ENCODE results near the gene EFCAB9. TPM values are rescaled to one million over a fixed set of nuclear protein-coding genes. Genes with fewer than 3 reads are reported as not detected.
"Not testable (repeated sequence)": the region's sequence is repeated elsewhere in the genome, so short reads cannot be mapped to it uniquely, and the experiment has no call there.

EFCAB9 gene
- polyA plus RNA-seq (ENCODE audit: insufficient read length): not detected

- no peak for DNase-seq (ENCODE audit: low read depth)
Measured at GRCh38 chr5:172193872-172194271, at the start of gene EFCAB9. EFCAB9 (plus strand) TSS chr5:172194172; CDS start chr5:172194173, 1 bp downstream.

- no peak for DNase-seq (ENCODE audit: low read depth)
Measured at GRCh38 chr5:172144291-172144815, 49.6 kb upstream of the EFCAB9 start.

GRCh38 chr5:172144931-172145869 lies 48.8 kb upstream of the EFCAB9 start:
- DNase-seq (ENCODE audit: low read depth): no peak

- DNase-seq (ENCODE audit: low read depth): no peak
Measured at GRCh38 chr5:172145870-172146747, 47.9 kb upstream of the EFCAB9 start.

- no peak for DNase-seq (ENCODE audit: low read depth)
Measured at GRCh38 chr5:172146748-172147092, 47.3 kb upstream of the EFCAB9 start.

GRCh38 chr5:172147857-172148256 lies 46.1 kb upstream of the EFCAB9 start:
- DNase-seq (ENCODE audit: low read depth): no peak

GRCh38 chr5:172148381-172148780 lies 45.6 kb upstream of the EFCAB9 start:
- no peak for DNase-seq (ENCODE audit: low read depth)

- DNase-seq (ENCODE audit: low read depth): no peak
Measured at GRCh38 chr5:172149073-172149472, 44.9 kb upstream of the EFCAB9 start.

DNA sequence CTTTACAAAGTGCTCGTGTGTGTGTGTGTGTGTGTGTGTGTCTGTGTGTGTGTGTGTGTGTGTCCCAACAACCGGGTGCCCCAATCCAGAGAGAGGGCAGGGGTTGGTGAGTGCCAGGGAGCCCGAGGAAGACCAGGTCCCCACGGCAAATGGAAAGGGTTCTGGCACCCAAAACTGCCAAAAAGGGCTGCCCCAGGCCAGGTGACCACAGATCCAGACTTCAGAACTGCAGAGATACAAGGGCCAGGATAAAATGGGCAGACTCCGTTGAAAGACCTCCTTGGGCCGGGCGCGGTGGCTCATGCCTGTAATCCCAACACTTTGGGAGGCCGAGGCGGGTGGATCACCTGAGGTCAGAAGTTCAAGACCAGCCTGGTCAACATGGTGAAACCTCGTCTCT lies 44.5 kb upstream of the EFCAB9 start:
- DNase-seq (ENCODE audit: low read depth): not testable (repeated sequence)

DNA sequence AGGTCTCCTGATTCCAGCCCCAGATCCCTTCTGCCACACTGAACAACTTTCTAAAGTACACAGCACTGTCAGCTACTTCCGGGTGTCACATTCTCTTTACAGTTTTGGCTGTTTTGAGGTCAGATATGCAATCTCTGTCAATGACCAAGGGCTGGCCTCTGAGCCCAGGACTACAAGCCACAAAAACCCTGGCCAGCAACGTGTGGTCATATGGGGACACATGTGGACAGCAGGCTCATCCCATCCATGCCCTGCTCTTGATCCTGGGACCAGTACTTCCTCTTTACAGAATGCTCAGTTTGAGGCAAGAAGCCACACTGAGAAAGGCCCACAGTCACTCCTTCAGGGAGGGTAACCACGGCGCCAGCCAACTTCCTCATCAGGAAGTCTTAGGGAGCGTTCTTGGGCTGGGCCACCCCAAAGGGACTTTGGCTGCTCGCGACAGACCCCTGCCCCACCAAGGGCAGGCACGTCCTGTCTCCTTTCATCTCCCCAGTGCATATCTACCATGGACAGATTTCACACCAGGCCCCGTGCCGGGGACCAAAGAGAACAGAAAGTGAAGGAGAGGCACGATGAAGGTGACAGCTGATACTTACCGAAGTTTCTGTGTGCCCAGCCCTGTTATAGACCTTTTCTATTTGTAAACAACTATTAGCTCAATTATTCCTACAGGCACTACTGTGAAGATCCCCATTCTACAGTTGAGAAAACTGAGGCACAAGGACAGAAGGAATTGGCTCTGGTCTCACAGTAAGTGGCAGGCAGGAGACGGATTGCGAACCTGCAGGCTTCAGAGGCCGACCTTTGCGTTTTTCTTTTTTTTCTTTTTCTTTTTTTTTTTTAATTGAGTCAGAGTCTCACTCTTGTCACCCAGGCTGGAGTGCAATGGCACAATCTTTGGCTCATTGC lies 43.2 kb upstream of the EFCAB9 start:
- no peak for DNase-seq (ENCODE audit: low read depth)

DNA sequence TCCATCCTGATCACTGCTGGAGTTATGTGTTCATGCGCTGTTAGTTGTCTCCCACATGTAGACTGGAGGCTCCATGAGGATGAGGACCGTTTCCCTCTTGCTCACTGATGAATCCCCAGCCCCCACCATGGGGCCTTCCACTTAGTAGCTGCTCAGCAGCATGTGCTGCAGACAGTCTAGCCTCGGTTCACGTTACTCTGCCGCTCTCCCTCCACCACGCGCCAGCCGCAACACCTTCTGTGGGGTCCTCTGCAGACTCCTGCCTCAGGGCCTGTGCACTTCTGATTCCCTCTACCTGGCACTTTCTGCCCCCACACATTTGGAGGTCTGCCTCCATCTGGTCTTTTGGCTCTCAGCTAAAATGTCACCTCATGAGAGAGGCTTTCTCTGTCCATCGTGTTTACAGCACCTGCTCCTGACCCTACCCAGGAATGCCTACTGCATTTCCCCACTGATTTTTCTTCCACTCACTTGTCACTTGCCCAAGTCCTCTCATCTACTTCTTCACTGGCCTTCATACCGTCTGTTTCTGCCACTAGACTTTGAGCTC lies 42.2 kb upstream of the EFCAB9 start:
- DNase-seq (ENCODE audit: low read depth): no peak

DNA sequence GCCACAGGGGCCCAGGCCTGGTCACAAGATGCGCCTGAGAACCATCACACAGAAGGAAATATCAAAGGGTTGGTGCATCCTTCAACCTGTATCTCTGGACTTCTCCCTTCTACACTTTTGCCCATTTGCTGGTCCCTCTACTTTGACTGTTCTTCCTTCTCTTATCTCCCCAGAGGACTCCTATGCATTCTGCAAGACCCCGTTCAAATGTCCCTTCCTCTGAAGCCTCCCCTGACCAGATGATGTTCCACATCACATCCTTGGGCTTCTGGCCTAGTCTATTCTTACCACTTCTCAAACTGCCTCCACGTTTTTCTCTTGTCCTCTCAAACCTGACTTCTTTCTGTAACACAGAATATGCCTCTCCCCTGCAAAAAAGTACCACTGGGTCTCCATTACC lies 40.3 kb upstream of the EFCAB9 start:
- no peak for DNase-seq (ENCODE audit: low read depth)

DNA sequence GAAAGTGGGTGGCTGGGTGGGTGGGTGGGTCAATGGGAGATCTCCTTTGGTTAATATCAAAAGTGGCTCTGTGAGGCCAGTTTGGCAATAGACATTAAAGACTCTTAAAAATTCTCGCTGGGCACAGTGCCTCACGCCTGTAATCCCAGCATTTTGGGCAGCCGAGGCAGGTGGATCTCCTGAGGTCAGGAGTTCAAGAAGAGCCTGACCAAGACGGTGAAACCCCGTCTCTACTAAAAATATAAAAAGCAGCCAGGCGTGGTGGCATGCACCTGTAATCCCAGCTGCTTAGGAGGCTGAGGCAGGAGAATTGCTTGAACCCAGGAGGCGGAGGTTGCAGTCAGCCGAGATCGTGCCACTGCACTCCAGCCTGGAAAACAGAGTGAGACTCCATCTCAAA lies 38.9 kb upstream of the EFCAB9 start:
- not testable (repeated sequence) for DNase-seq (ENCODE audit: low read depth)

GRCh38 chr5:172156541-172156994 lies 37.4 kb upstream of the EFCAB9 start:
- DNase-seq (ENCODE audit: low read depth): no peak

- no peak for DNase-seq (ENCODE audit: low read depth)
Measured at GRCh38 chr5:172159016-172159415, 35.0 kb upstream of the EFCAB9 start.

DNA sequence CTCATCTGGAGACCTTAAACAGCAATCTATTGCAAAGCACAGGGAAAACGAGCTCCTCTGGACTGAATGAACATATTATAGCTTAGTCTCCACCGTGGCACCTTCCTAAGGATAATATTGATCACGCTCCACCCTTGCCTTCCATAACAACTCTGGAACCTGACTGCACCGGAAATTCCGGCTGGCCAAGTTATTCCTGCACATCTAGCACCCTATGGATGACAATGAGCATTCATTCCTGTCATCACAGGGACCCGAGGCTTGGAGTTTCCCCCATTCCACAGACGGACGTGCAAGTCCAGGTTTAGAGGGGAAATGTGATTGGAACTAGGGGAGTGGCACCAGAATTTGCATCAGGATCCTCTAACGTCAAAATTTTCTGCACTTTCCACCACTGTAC lies 33.5 kb upstream of the EFCAB9 start:
- DNase-seq (ENCODE audit: low read depth): no peak

DNA sequence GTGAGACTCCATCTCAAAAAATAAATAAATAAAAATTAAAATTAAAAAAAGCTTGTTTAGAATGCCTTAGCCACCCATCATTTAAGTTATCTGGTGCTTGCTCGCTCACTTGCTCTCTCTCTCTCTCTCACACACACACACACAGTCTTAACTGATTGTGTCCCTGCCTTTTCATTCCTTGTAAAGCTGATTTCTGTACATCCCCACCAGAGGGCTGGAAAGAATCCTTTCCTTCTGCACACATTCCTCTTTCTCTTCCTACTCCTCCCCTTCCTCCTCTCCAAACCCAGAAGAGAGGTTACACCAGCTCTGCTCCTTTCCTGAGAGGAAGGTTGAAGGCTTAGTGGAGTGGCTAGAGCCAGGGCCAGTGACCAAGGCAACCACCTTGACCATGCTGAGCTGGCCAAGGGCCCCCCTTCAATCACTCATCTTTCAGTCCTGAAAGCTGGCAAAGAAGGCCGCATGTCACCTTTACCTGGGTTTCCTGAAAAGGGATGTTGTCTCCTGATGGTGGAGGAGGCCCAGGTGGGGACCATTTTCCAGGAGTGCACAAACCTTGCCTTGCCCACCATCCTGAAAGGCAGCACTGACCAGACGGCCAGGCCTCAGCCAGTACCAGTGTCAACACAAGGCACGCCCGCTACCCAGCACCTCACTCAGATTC lies 31.5 kb upstream of the EFCAB9 start:
- DNase-seq (ENCODE audit: low read depth): no peak

DNA sequence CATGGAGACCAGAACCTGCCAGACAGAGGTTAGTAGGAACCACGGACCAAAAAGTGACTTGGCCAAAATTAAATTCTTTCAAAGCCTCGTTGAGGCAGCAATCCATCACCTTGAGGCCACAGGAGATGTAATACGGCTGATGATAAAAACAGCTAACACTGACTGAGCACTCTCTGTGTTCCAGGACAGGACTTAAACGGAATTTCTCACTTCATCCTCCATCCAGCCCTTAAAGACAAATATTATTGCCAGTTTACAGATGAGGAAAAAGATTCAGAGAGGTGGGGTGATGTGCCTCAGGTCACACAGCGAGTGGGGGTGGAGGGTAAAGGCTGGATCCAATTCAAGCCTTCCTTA lies 31.0 kb upstream of the EFCAB9 start:
- no peak for DNase-seq (ENCODE audit: low read depth)

GRCh38 chr5:172163346-172163745 lies 30.6 kb upstream of the EFCAB9 start:
- DNase-seq (ENCODE audit: low read depth): no peak

DNA sequence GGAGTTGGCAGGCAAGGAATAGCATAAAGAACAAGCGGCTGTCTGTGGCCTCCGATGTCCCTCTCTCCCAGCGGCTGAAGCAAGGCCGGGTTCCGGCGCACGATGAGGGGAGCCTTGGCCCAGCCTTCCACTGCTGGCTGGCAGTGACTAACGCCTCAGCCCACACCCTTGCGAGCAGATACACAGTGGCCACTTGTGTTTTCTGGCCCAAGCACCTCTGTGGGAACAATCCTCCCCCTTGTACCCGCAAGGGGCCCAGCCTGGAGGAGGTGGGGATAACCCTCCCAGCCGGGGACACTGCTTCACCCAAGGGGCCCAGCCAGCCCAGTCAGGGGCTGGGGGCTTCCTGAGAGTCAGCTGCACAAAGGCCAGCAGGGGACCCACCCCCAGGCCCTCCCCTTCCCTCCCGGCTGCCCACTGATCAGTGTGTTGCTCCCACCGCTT lies 29.2 kb upstream of the EFCAB9 start:
- DNase-seq (ENCODE audit: low read depth): no peak
